T-cell (primary cell): ENCODE measurements around the gene SYNDIG1. TPM values are rescaled to one million over a fixed set of nuclear protein-coding genes. Genes with fewer than 3 reads are reported as not detected.

Experiments
- ATAC-seq, 4 experiments: fragments of 200-7000 bp in 3 of 4; fragments of 150-1000 bp in 1 of 4; cut with Tn5 transposase; replicated peaks in 1 of 4; 1 replicate in 3 of 4; 2 replicates in 1 of 4; pipeline ENCODE4 v1.10.0; 2021; ENCODE audit warnings: moderate library complexity in 3 of 4, mild to moderate bottlenecking in 2 of 4, moderate number of reproducible peaks in 1 of 4
- CTCF ChIA-PET, 2 donors: fragments of 300-600 bp; sonication (Branson Sonifier 250); formaldehyde crosslinking; loops; one replicate each; lab custom pipeline; 2022; ENCODE audit warnings: antibody characterized with exemption in 2 of 2; lab: Charles Lee
- POLR2A ChIA-PET, 2 donors: fragments of 300-600 bp; sonication (Branson Sonifier 250); formaldehyde crosslinking; loops; one replicate each; lab custom pipeline; 2022; ENCODE audit warnings: antibody characterized with exemption in 2 of 2; lab: Charles Lee
- DNase-seq, 35 experiments: peaks; one replicate each; pipeline versions ENCODE4 v3.0.0 to v3.0.0-alpha.2; 2013 to 2023
- H3K27ac ChIP-seq: one replicate; pipeline ENCODE4 v1.5.1; 2013; ENCODE audit warnings: low read length
- H3K27me3 ChIP-seq, 2 experiments: replicated peaks in 1 of 2; 1 replicate in 1 of 2; 2 replicates in 1 of 2; pipeline versions ENCODE4 v1.6.1 to v1.7.0; 2013; ENCODE audit warnings: low read length in 1 of 2, mixed read lengths in 1 of 2; ENCODE audit not compliant: control insufficient read depth in 2 of 2, insufficient read depth in 2 of 2; ENCODE audit errors: extremely low read depth in 1 of 2
- H3K36me3 ChIP-seq, 2 donors: 1 replicate in 1 of 2; 2 replicates in 1 of 2; pipeline versions ENCODE4 v1.6.1 to v1.7.0; 2013; ENCODE audit warnings: low read length in 1 of 2; ENCODE audit not compliant: control insufficient read depth in 2 of 2, insufficient read depth in 1 of 2; ENCODE audit errors: extremely low read depth in 1 of 2
- H3K4me1 ChIP-seq, 2 experiments: 1 replicate in 1 of 2; 2 replicates in 1 of 2; pipeline versions ENCODE4 v1.6.1 to v1.7.0; 2013; ENCODE audit warnings: low read length in 2 of 2, mixed read lengths in 1 of 2; ENCODE audit not compliant: insufficient read depth in 2 of 2, control insufficient read depth in 1 of 2; ENCODE audit errors: extremely low read depth in 1 of 2
- H3K4me3 ChIP-seq, 2 donors: 1 replicate in 1 of 2; 2 replicates in 1 of 2; pipeline versions ENCODE4 v1.5.1 to v1.7.0; 2013; ENCODE audit warnings: mild to moderate bottlenecking in 2 of 2, low read length in 1 of 2, moderate library complexity in 1 of 2; ENCODE audit not compliant: control insufficient read depth in 1 of 2; ENCODE audit errors: extremely low read depth in 1 of 2
- H3K9me3 ChIP-seq: 2 replicates; pipeline ENCODE4 v1.7.0; 2013
- H3K27ac Mint-ChIP-seq, 2 donors: one replicate each; pipeline ENCODE4 v1.8.0; 2020 to 2021; ENCODE audit warnings: mild to moderate bottlenecking in 2 of 2, mixed read lengths in 2 of 2
- H3K27me3 Mint-ChIP-seq, 2 donors: one replicate each; pipeline ENCODE4 v1.8.0; 2021 to 2022; ENCODE audit warnings: mixed read lengths in 2 of 2
- H3K36me3 Mint-ChIP-seq: one replicate; pipeline ENCODE4 v1.8.0; 2021; ENCODE audit warnings: mixed read lengths
- H3K4me1 Mint-ChIP-seq, 3 donors: one replicate each; pipeline ENCODE4 v1.8.0; 2020 to 2022; ENCODE audit warnings: mixed read lengths in 3 of 3, mild to moderate bottlenecking in 1 of 3
- H3K4me3 Mint-ChIP-seq, 3 donors: one replicate each; pipeline ENCODE4 v1.8.0; 2020 to 2022; ENCODE audit warnings: mild to moderate bottlenecking in 3 of 3, mixed read lengths in 3 of 3, moderate library complexity in 3 of 3
- H3K9me3 Mint-ChIP-seq, 3 donors: one replicate each; pipeline ENCODE4 v1.8.0; 2020 to 2022; ENCODE audit warnings: mixed read lengths in 3 of 3
- whole genome bisulfite sequencing: methylation state at CpG from one replicate; pipeline ENCODE4 v1.1.5; 2013; ENCODE audit warnings: missing lambda C conversion rate; ENCODE audit not compliant: insufficient coverage; 5-methylcytosine and 5-hydroxymethylcytosine counted together
- total RNA-seq, 35 experiments: library from RNA in 6 of 35; stranded (reverse) in 6 of 35; fragments of 120-200 nt in 1 of 35; gene quantifications; one replicate each; pipeline versions ENCODE4 v1.2.1 to v1.2.4 and lab custom pipeline; 2013 to 2026

Gene SYNDIG1
- total RNA-seq, 5 donors from 2014 or later (not counting 1 experiment from before 2014, with no cell fraction given): not detected

GRCh38 chr20:24491041-24491756 lies 21.8 kb downstream of the SYNDIG1 start:
- WGBS: 88% methylated on average over 10 of the region's 14 CpGs
- Mint-ChIP-seq H3K4me3 (no peak overlapping the region), H3K9me3 (peaks cover 0 to 4% (median 0%) of the 10 kb centered on the region in 3 donors), H3K27me3 (peaks cover 0 to 4% of the 10 kb centered on the region in 2 donors), H3K27ac (no peak overlapping the region), H3K36me3 (no peaks in the 10 kb centered on the region), H3K4me1 (no peaks in the 10 kb centered on the region)
- no peak overlapping the region for H3K27ac ChIP-seq
- DNase-seq (no peak), ATAC-seq (no peak)
- no peak overlapping the region for H3K4me3 ChIP-seq
- ChIA-PET POLR2A (no interaction called here), CTCF (no interaction called here)
- no peaks in the 10 kb centered on the region for H3K9me3 ChIP-seq
- no peaks in the 10 kb centered on the region for H3K4me1 ChIP-seq
- H3K27me3 ChIP-seq: peaks cover 0 to 5% of the 10 kb centered on the region in 2 experiments
- no peaks in the 10 kb centered on the region for H3K36me3 ChIP-seq

- Histone ChIP-seq H3K27me3 (peaks cover 0 to 5% of the 10 kb centered on the region in 2 experiments), H3K9me3 (no peaks in the 10 kb centered on the region), H3K4me3 (no peak overlapping the region), H3K27ac (no peak overlapping the region), H3K36me3 (no peaks in the 10 kb centered on the region), H3K4me1 (no peaks in the 10 kb centered on the region)
- ATAC-seq: no peak
- ChIA-PET CTCF (no interaction called here), POLR2A (no interaction called here)
- no peaks in the 10 kb centered on the region for H3K36me3 Mint-ChIP-seq
- H3K9me3 Mint-ChIP-seq: peaks cover 0 to 4% (median 0%) of the 10 kb centered on the region in 3 donors
- WGBS: 87% methylated on average over 7 of the region's 16 CpGs
- no peak overlapping the region for H3K4me3 Mint-ChIP-seq
- no peaks in the 10 kb centered on the region for H3K4me1 Mint-ChIP-seq
- H3K27ac Mint-ChIP-seq: no peak overlapping the region
- DNase-seq: no peak
- H3K27me3 Mint-ChIP-seq: peaks cover 0 to 4% of the 10 kb centered on the region in 2 donors
These were observed 22.7 kb downstream of the SYNDIG1 start for GRCh38 chr20:24492031-24492607.

- Mint-ChIP-seq H3K36me3 (no peaks in the 10 kb centered on the region), H3K27ac (no peak overlapping the region), H3K4me3 (no peak overlapping the region), H3K9me3 (peaks cover 0 to 4% (median 0%) of the 10 kb centered on the region in 3 donors), H3K27me3 (peaks cover 0 to 4% of the 10 kb centered on the region in 2 donors), H3K4me1 (no peaks in the 10 kb centered on the region)
- H3K27me3 ChIP-seq: peaks cover 0 to 5% of the 10 kb centered on the region in 2 experiments
- H3K9me3 ChIP-seq: no peaks in the 10 kb centered on the region
- H3K4me1 ChIP-seq: no peaks in the 10 kb centered on the region
- H3K27ac ChIP-seq: no peak overlapping the region
- ChIA-PET POLR2A (no interaction called here), CTCF (no interaction called here)
- H3K4me3 ChIP-seq: no peak overlapping the region
- DNase-seq (no peak), ATAC-seq (no peak)
- WGBS: 61% methylated on average over 2 of the region's 2 CpGs
- H3K36me3 ChIP-seq: no peaks in the 10 kb centered on the region
These were observed 23.3 kb downstream of the SYNDIG1 start for GRCh38 chr20:24492698-24493097.

- Histone ChIP-seq H3K27me3 (peaks cover 0 to 5% of the 10 kb centered on the region in 2 experiments), H3K4me1 (no peaks in the 10 kb centered on the region), H3K27ac (no peak overlapping the region), H3K9me3 (no peaks in the 10 kb centered on the region), H3K36me3 (no peaks in the 10 kb centered on the region), H3K4me3 (no peak overlapping the region)
- WGBS: 67% methylated on average over 3 of the region's 4 CpGs
- H3K9me3 Mint-ChIP-seq: peaks cover 0 to 4% (median 0%) of the 10 kb centered on the region in 3 donors
- POLR2A ChIA-PET: no interaction called here
- no peaks in the 10 kb centered on the region for H3K36me3 Mint-ChIP-seq
- no peaks in the 10 kb centered on the region for H3K4me1 Mint-ChIP-seq
- H3K27ac Mint-ChIP-seq: no peak overlapping the region
- DNase-seq (no peak), ATAC-seq (no peak)
- CTCF ChIA-PET: no interaction called here
- peaks cover 0 to 4% of the 10 kb centered on the region in 2 donors for H3K27me3 Mint-ChIP-seq
- H3K4me3 Mint-ChIP-seq: no peak overlapping the region
These were observed 23.8 kb downstream of the SYNDIG1 start for GRCh38 chr20:24493181-24493580.

GRCh38 chr20:24493661-24494459 lies 24.4 kb downstream of the SYNDIG1 start:
- DNase-seq (no peak), ATAC-seq (peak in 1 of 4 experiments; percentile 13)
- no peak overlapping the region for H3K4me3 Mint-ChIP-seq
- Histone ChIP-seq H3K27ac (no peak overlapping the region), H3K36me3 (peaks cover 0 to 1% of the 10 kb centered on the region in 2 donors), H3K4me3 (no peak overlapping the region), H3K9me3 (no peaks in the 10 kb centered on the region), H3K4me1 (no peaks in the 10 kb centered on the region), H3K27me3 (peaks cover 0 to 5% of the 10 kb centered on the region in 2 experiments)
- peaks cover 0 to 4% (median 0%) of the 10 kb centered on the region in 3 donors for H3K9me3 Mint-ChIP-seq
- H3K4me1 Mint-ChIP-seq: no peaks in the 10 kb centered on the region
- no peak overlapping the region for H3K27ac Mint-ChIP-seq
- ChIA-PET POLR2A (no interaction called here), CTCF (no interaction called here)
- no peaks in the 10 kb centered on the region for H3K36me3 Mint-ChIP-seq
- H3K27me3 Mint-ChIP-seq: peaks cover 0 to 4% of the 10 kb centered on the region in 2 donors
- WGBS: 90% methylated on average over 20 of the region's 23 CpGs

- Histone ChIP-seq H3K27ac (no peak overlapping the region), H3K36me3 (peaks cover 0 to 3% of the 10 kb centered on the region in 2 donors), H3K4me3 (no peak overlapping the region), H3K9me3 (no peaks in the 10 kb centered on the region), H3K4me1 (no peaks in the 10 kb centered on the region), H3K27me3 (peaks cover 0 to 5% of the 10 kb centered on the region in 2 experiments)
- H3K9me3 Mint-ChIP-seq: no peaks in the 10 kb centered on the region
- H3K4me1 Mint-ChIP-seq: no peaks in the 10 kb centered on the region
- DNase-seq: no peak
- POLR2A ChIA-PET: no interaction called here
- no peak overlapping the region for H3K27ac Mint-ChIP-seq
- H3K36me3 Mint-ChIP-seq: no peaks in the 10 kb centered on the region
- 91% methylated on average over 5 of the region's 7 CpGs for WGBS
- no peak for ATAC-seq
- no peak overlapping the region for H3K4me3 Mint-ChIP-seq
- no peaks in the 10 kb centered on the region for H3K27me3 Mint-ChIP-seq
- CTCF ChIA-PET: no interaction called here
These were observed 25.1 kb downstream of the SYNDIG1 start for GRCh38 chr20:24494460-24494920.
